ENCODE measurements around the gene DIO1.

DIO1 gene

GRCh38 chr1:53894644-53895043, 657 bp downstream of the DIO1 start:
- no peak for DNase-seq (ENCODE audit: low spot score)

- DNase-seq (ENCODE audit: low spot score) = no peak
Measured at GRCh38 chr1:53895421-53895820, 1.4 kb downstream of the DIO1 start.

GRCh38 chr1:53896635-53897229, 2.7 kb downstream of the DIO1 start:
- DNase-seq (ENCODE audit: low spot score) = no peak

- DNase-seq (ENCODE audit: low spot score) = no peak
Measured at GRCh38 chr1:53899206-53899628, 5.2 kb downstream of the DIO1 start.

- DNase-seq (ENCODE audit: low spot score) = no peak
Measured at GRCh38 chr1:53899708-53900107, 5.7 kb downstream of the DIO1 start.

- no peak for DNase-seq (ENCODE audit: low spot score)
Measured at GRCh38 chr1:53902235-53903138, 8.5 kb downstream of the DIO1 start.

- no peak for DNase-seq (ENCODE audit: low spot score)
Measured at GRCh38 chr1:53905509-53905908, 11.5 kb downstream of the DIO1 start.

GRCh38 chr1:53906121-53906520, 12.1 kb downstream of the DIO1 start:
- DNase-seq (ENCODE audit: low spot score) = no peak

- no peak for DNase-seq (ENCODE audit: low spot score)
Measured at GRCh38 chr1:53909946-53910345, 16.0 kb downstream of the DIO1 start.

- DNase-seq (ENCODE audit: low spot score) = no peak
Measured at GRCh38 chr1:53911442-53911841, 17.5 kb downstream of the DIO1 start.

GRCh38 chr1:53913352-53914033, 19.5 kb downstream of the DIO1 start:
- peak; percentile 43 for DNase-seq (ENCODE audit: low spot score)

GRCh38 chr1:53918343-53918742, 24.4 kb downstream of the DIO1 start:
- DNase-seq (ENCODE audit: low spot score) = no peak

- no peak for DNase-seq (ENCODE audit: low spot score)
Measured at GRCh38 chr1:53919675-53920066, 25.7 kb downstream of the DIO1 start.

- no peak for DNase-seq (ENCODE audit: low spot score)
Measured at GRCh38 chr1:53927376-53927881, 33.4 kb downstream of the DIO1 start.

GRCh38 chr1:53929246-53929960, 35.4 kb downstream of the DIO1 start:
- DNase-seq (ENCODE audit: low spot score) = no peak

- DNase-seq (ENCODE audit: low spot score) = no peak
Measured at GRCh38 chr1:53930932-53931331, 36.9 kb downstream of the DIO1 start.

GRCh38 chr1:53931523-53931922, 37.5 kb downstream of the DIO1 start:
- no peak for DNase-seq (ENCODE audit: low spot score)

GRCh38 chr1:53934170-53934765, 40.3 kb downstream of the DIO1 start:
- DNase-seq (ENCODE audit: low spot score) = no peak

GRCh38 chr1:53936430-53936829, 42.4 kb downstream of the DIO1 start:
- DNase-seq (ENCODE audit: low spot score) = no peak

- no peak for DNase-seq (ENCODE audit: low spot score)
Measured at GRCh38 chr1:53938136-53938830, 44.3 kb downstream of the DIO1 start.
